ENCODE results near the gene ABI3BP. TPM values are rescaled to one million over a fixed set of nuclear protein-coding genes. Genes with fewer than 3 reads are reported as not detected.
A peak's percentile ranks its signal among the peaks of the same experiment; 100 is the strongest.

Gene ABI3BP
- total RNA-seq, 1 experiment from 2014 or later, result 23.4 TPM

DNA sequence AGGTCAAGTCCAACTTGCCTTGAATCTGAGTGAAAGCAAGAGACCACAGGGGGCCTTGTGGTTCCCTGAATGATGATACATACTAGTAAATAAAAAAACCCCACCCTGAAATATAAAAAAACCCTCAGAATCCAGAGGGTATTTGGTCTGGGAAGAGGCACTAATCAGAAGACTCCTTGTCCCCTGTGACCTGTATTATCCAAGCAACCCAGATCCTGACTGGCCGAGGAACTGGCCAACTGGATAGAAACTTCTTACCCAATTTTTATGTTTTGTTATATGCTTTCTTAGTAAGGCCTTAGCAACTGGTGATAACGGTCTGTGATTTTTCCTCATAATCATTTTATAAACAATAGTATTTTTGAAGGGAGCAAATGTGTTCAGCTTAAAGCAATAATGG, 17.5 kb downstream of the ABI3BP start:
- Histone ChIP-seq H2AFZ (ENCODE audit: low read length) (no peak overlapping the region), H3K36me3 (ENCODE audit: low read depth, low read length) (0 out of 2 replicates have a peak, but pooled peaks cover 5% of the 10 kb centered on the region), H3K4me2 (ENCODE audit: low read length) (no peak overlapping the region), H3K9me2 (replicated peaks; ENCODE audit: low read length) (no peaks in the 10 kb centered on the region), H3K27ac (ENCODE audit: low read length) (no peak overlapping the region), H3K27me3 (ENCODE audit: low read length) (no peaks in the 10 kb centered on the region), H3K4me1 (ENCODE audit: insufficient read depth, low read length) (peaks cover 22% of the 10 kb centered on the region), H4K20me1 (ENCODE audit: low read length) (no peaks in the 10 kb centered on the region), H3K9ac (ENCODE audit: low read length) (no peak overlapping the region), H3F3A (ENCODE audit: low read length, unreplicated experiment) (no peaks in the 10 kb centered on the region), H3K4me3 (ENCODE audit: low read length) (no peak overlapping the region), H3K9me3 (ENCODE audit: low read length) (no peaks in the 10 kb centered on the region; the same call in 1 of the 2 replicates), H3K79me2 (ENCODE audit: low read length) (no peaks in the 10 kb centered on the region)
- no peak for TF ChIP-seq EZH2 (IDR thresholded peaks at IDR 0.05; ENCODE audit: low read length, unreplicated experiment)
- no peak for TF ChIP-seq EZH2phosphoT487 (IDR thresholded peaks at IDR 0.05; ENCODE audit: borderline replicate concordance, low read length)
- TF ChIP-seq, protein P1, sequence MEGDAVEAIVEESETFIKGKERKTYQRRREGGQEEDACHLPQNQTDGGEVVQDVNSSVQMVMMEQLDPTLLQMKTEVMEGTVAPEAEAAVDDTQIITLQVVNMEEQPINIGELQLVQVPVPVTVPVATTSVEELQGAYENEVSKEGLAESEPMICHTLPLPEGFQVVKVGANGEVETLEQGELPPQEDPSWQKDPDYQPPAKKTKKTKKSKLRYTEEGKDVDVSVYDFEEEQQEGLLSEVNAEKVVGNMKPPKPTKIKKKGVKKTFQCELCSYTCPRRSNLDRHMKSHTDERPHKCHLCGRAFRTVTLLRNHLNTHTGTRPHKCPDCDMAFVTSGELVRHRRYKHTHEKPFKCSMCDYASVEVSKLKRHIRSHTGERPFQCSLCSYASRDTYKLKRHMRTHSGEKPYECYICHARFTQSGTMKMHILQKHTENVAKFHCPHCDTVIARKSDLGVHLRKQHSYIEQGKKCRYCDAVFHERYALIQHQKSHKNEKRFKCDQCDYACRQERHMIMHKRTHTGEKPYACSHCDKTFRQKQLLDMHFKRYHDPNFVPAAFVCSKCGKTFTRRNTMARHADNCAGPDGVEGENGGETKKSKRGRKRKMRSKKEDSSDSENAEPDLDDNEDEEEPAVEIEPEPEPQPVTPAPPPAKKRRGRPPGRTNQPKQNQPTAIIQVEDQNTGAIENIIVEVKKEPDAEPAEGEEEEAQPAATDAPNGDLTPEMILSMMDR (conservative IDR thresholded peaks at IDR 0.05; ENCODE audit: low read depth, low read length), result no peak
- ChIA-PET POLR2A (ENCODE audit: unreplicated experiment) (no interaction called here), CTCF (no interaction called here)
- ATAC-seq (no peak), DNase-seq (no peak)
- intact Hi-C loops (cut with micrococcal nuclease), result loop anchor here (2.0 kb wide), 1 partner anchor 15 kb away; no protein-coding TSS in a partner anchor
- no TSS peak for BruUV-seq (replicated peaks)

DNA sequence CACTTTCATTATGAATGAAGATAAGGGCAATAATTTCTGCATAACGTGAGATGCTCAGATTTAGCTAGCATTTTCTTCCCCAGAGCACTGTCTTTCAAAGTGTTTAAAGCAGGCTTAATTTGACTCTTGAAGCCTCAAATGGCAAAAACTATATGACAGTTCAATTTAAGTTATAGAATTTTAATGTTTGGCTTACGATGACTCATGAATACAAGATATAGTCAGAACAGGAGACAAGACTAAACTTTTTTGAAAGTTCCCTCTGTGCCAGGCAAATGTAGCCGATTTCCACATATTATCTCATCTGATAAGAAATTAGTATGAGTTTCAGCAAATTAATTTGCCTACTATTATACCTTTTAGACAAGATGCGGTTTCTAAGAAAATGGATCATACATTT, 19.6 kb downstream of the ABI3BP start:
- Histone ChIP-seq H3K9me2 (replicated peaks; ENCODE audit: low read length) (no peaks in the 10 kb centered on the region), H2AFZ (ENCODE audit: low read length) (no peak overlapping the region), H3K27me3 (ENCODE audit: low read length) (no peaks in the 10 kb centered on the region), H3K9ac (ENCODE audit: low read length) (no peak overlapping the region), H4K20me1 (ENCODE audit: low read length) (no peaks in the 10 kb centered on the region), H3K36me3 (ENCODE audit: low read depth, low read length) (0 out of 2 replicates have a peak, but pooled peaks cover 5% of the 10 kb centered on the region), H3F3A (ENCODE audit: low read length, unreplicated experiment) (no peaks in the 10 kb centered on the region), H3K27ac (ENCODE audit: low read length) (no peak overlapping the region), H3K4me3 (ENCODE audit: low read length) (no peak overlapping the region), H3K4me2 (ENCODE audit: low read length) (peak overlapping the region; percentile 45), H3K4me1 (ENCODE audit: insufficient read depth, low read length) (peaks cover 22% of the 10 kb centered on the region), H3K9me3 (ENCODE audit: low read length) (no peaks in the 10 kb centered on the region; the same call in 1 of the 2 replicates), H3K79me2 (ENCODE audit: low read length) (no peaks in the 10 kb centered on the region)
- ChIA-PET POLR2A (ENCODE audit: unreplicated experiment) (no interaction called here), CTCF (no interaction called here)
- DNase-seq, result peak; percentile 59
- intact Hi-C loops (cut with micrococcal nuclease), result no loop called here
- TF ChIP-seq EZH2phosphoT487 (IDR thresholded peaks at IDR 0.05; ENCODE audit: borderline replicate concordance, low read length) (no peak), EZH2 (IDR thresholded peaks at IDR 0.05; ENCODE audit: low read length, unreplicated experiment) (no peak)
- TF ChIP-seq, protein P1 (conservative IDR thresholded peaks at IDR 0.05; ENCODE audit: low read depth, low read length), result no peak
- BruUV-seq (replicated peaks), result no TSS peak
- peak; percentile 76 for ATAC-seq

DNA sequence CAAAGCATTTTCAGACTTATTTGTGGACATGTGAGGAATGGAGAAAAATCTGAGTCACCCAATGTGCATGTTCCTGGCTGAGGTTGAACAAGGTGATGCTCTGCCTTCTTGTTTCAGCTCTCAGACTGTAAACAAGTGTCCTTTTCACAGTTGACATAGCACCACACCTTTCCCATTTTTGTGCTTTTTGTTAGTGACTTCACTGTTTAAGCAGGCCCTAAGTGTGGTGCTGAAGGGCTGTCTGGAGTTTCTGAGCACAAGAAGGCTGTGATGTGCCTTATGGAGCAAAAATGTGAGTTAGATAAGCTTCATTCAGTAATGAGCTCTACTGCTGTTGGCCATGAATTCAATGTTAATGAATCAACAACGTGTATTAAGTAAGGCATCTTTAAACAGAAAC, 20.4 kb downstream of the ABI3BP start:
- Histone ChIP-seq H3K27ac (ENCODE audit: low read length) (no peak overlapping the region), H3K4me1 (ENCODE audit: insufficient read depth, low read length) (peaks cover 22% of the 10 kb centered on the region), H3K9me3 (ENCODE audit: low read length) (no peaks in the 10 kb centered on the region; the same call in 1 of the 2 replicates), H3K9ac (ENCODE audit: low read length) (no peak overlapping the region), H3K36me3 (ENCODE audit: low read depth, low read length) (0 out of 2 replicates have a peak, but pooled peaks cover 5% of the 10 kb centered on the region), H4K20me1 (ENCODE audit: low read length) (no peaks in the 10 kb centered on the region), H3K4me2 (ENCODE audit: low read length) (peak overlapping the region; percentile 45), H3F3A (ENCODE audit: low read length, unreplicated experiment) (no peaks in the 10 kb centered on the region), H3K4me3 (ENCODE audit: low read length) (no peak overlapping the region), H3K27me3 (ENCODE audit: low read length) (no peaks in the 10 kb centered on the region), H2AFZ (ENCODE audit: low read length) (peak overlapping the region; percentile 18; the same call in 1 of the 2 replicates), H3K79me2 (ENCODE audit: low read length) (no peaks in the 10 kb centered on the region), H3K9me2 (replicated peaks; ENCODE audit: low read length) (no peaks in the 10 kb centered on the region)
- peak; percentile 83 for ATAC-seq
- intact Hi-C loops (cut with micrococcal nuclease), result no loop called here
- BruUV-seq (replicated peaks), result no TSS peak
- DNase-seq, result peak; percentile 52
- no peak for TF ChIP-seq EZH2phosphoT487 (IDR thresholded peaks at IDR 0.05; ENCODE audit: borderline replicate concordance, low read length)
- CTCF ChIA-PET, result interaction anchor here (1.0 kb wide), 1 partner anchor 223 kb away, joined by 3 read pairs; no protein-coding TSS in a partner anchor
- POLR2A ChIA-PET (ENCODE audit: unreplicated experiment), result no interaction called here
